Activated naive CD4-positive, alpha-beta T cell treated with anti-CD3 and anti-CD28 coated beads, Interleukin-2, amount 10 ng/mL, durations not matched to agents 7 days and 5 days (primary cell): ENCODE results near the gene EVI5L.
A peak's percentile ranks its signal among the peaks of the same experiment; 100 is the strongest.

Source experiments
- CTCF ChIA-PET: fragments of 350-600 bp; sonication (Branson Sonifier 250); formaldehyde crosslinking; loops from one replicate; lab custom pipeline; 2021; ENCODE audit warnings: antibody characterized with exemption; lab: Charles Lee
- DNase-seq: peaks from one replicate; pipeline ENCODE4 v3.0.0-alpha.2; 2020
- H3K27ac Mint-ChIP-seq: one replicate; pipeline ENCODE4 v1.8.0; 2021; ENCODE audit warnings: mild to moderate bottlenecking, moderate library complexity, mixed read lengths
- H3K27me3 Mint-ChIP-seq: one replicate; pipeline ENCODE4 v1.8.0; 2021; ENCODE audit warnings: mild to moderate bottlenecking, mixed read lengths
- H3K36me3 Mint-ChIP-seq: one replicate; pipeline ENCODE4 v1.8.0; 2021; ENCODE audit warnings: mixed read lengths
- H3K4me1 Mint-ChIP-seq: one replicate; pipeline ENCODE4 v1.8.0; 2021; ENCODE audit warnings: mixed read lengths
- H3K4me3 Mint-ChIP-seq: one replicate; pipeline ENCODE4 v1.8.0; 2021; ENCODE audit warnings: mild to moderate bottlenecking, moderate library complexity, mixed read lengths
- H3K9me3 Mint-ChIP-seq: one replicate; pipeline ENCODE4 v1.8.0; 2021; ENCODE audit warnings: mixed read lengths

Gene EVI5L

DNA sequence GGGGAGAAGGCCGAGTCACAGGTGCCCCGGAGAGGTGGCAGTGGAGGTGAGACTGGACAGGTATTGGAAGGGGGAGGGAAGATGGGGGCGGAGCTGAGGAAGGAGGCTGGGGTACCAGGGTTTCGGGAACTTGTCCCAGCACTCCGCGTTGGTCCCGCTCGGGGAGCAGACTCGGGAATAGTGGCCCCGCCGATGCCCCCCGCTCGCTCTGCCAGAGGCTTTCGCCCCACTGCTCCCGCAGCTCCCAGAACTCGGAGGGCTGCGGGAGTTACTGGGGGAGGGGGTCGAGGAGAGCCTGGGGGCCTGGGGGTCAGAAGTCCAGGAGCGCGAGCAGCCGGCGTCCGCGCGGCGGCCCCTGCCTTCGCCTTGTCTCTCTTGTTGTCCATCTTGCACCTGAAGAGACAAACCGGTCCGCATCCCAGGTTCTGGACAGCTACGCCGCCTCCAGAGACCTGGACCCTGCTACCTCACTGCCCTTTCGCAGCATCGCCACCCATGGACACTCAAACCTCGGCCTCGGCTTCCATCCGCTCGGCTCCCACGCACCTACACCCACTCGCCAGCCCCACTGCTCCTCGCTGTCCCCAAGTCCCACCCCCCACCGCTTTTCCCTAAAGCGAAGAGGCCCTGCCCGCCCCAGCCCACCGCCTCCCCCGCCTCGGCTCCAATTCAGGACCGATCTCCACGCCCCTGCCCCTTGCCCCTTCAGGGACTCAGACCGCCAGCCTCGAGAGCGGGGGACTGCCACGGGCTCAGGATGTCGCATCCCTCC lies 43.5 kb downstream of the EVI5L start:
- H3K27me3 Mint-ChIP-seq: peaks cover 64% of the 10 kb centered on the region

GRCh38 chr19:7874076-7874896 lies 44.3 kb downstream of the EVI5L start, which contains the start of gene PRR36:
TSS of gene PRR36 (minus strand) at chr19:7874390. CDS start at chr19:7873689, 701 bp downstream.
- CTCF ChIA-PET: no interaction called here
- DNase-seq: no peak
- H3K4me3 Mint-ChIP-seq: peak within 1 kb of the TSS; percentile 63
- H3K27ac Mint-ChIP-seq: no peak within 1 kb of the TSS
- no peaks in the 10 kb centered on the region for H3K9me3 Mint-ChIP-seq
- peaks cover 2% of the 10 kb centered on the region for H3K36me3 Mint-ChIP-seq
- peaks cover 42% of the 10 kb centered on the region for H3K4me1 Mint-ChIP-seq
- peaks cover 58% of the 10 kb centered on the region for H3K27me3 Mint-ChIP-seq

More for the DNA sequence above, 43.5 kb downstream of the EVI5L start:
- H3K36me3 Mint-ChIP-seq: peaks cover 2% of the 10 kb centered on the region
- H3K4me3 Mint-ChIP-seq: peak overlapping the region; percentile 63
- no peak overlapping the region for H3K27ac Mint-ChIP-seq
- H3K9me3 Mint-ChIP-seq: no peaks in the 10 kb centered on the region
- CTCF ChIA-PET: interaction anchor here (0.7 to 1.3 kb wide), 2 partner anchors 44 to 193 kb away, joined by 3 read pairs; partner anchors contain the start of gene TRAPPC5
- H3K4me1 Mint-ChIP-seq: peaks cover 47% of the 10 kb centered on the region
- no peak for DNase-seq

DNA sequence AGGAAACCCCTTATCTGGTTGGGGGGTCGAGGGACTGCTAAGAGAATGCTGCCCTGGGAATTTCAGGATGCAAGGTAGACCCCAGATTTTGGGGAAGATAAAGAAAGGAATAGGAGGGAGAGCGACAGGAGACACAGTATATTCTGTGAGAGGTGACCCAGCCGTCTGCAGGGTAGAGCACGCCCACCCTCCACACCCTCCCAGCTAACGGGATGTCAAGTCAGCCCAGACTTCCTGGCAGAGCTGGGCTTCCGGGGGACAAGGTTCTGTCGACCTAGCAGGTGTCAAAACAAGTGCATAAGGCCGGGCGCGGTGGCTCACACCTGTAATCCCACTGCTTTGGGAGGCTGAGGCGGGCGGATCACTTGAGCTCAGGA lies 44.9 kb downstream of the EVI5L start:
- no peaks in the 10 kb centered on the region for H3K9me3 Mint-ChIP-seq
- H3K27ac Mint-ChIP-seq: no peak overlapping the region
- peaks cover 41% of the 10 kb centered on the region for H3K4me1 Mint-ChIP-seq
- CTCF ChIA-PET: no interaction called here
- DNase-seq: no peak
- H3K4me3 Mint-ChIP-seq: peak overlapping the region; percentile 55
- H3K27me3 Mint-ChIP-seq: peaks cover 58% of the 10 kb centered on the region
- peaks cover 2% of the 10 kb centered on the region for H3K36me3 Mint-ChIP-seq

DNA sequence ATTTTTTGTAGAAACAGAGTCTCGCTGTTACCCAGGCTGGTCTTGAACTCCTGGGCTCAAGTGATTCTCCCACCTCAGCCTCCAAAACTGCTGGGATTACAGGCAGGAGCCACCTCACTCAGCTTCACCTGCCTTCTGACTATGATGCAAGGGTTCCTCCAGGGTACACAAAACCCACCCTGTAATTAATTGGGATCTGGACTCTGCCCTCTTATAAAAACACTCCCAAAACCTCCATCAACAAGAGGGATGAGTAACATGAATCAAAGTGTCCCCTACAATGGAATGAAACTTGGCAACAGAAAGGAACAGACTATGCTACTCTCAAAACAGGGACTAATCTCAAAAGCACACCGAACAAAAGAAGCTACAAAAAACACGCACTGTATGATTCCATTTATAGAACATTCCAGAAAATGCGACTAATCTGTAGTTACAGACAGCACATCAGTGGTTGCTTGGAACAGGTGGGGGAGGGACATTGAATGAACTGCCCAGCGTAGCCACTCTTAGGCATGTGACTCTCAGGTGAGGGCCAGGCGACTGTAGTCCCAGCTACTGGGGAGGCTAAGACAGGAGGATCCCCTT lies 47.3 kb downstream of the EVI5L start:
- no peak for DNase-seq
- Mint-ChIP-seq H3K4me3 (no peak overlapping the region), H3K9me3 (no peaks in the 10 kb centered on the region), H3K4me1 (peaks cover 21% of the 10 kb centered on the region), H3K27ac (no peak overlapping the region), H3K27me3 (peaks cover 40% of the 10 kb centered on the region), H3K36me3 (peaks cover 2% of the 10 kb centered on the region)
- CTCF ChIA-PET: no interaction called here

DNA sequence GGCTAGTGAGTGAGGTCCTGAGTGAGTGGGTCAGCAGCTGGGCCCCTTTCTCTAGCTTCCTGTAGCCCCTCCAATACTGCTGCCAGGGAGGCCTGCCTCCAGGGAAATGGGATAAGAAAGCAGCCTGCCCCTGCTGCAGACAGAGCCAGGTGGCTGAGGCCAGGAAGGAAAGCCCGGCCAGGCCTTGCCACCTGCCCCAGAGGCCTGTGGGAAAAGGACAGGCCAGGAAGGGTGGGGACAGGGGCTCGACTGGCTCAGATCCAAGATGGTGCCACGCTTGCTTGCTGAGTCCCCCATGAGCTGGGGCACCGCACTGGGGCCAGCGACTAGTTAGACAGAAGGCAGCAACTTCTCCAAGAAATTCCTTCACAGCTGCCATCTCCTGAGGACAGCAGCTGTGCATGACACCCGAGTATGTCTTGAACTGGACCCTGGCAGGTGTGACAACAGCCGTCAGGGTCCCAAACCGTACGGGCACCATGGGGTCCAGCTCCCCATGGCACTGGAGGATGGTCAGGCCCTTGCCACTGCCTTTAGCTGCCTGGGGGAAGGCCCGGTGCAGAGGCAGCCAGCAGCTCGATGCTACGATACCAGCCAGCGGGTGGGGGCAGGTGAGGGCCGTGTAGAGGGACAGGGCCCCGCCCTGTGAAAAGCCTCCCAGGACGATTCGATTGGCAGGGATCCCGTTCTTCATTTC lies 49.2 kb downstream of the EVI5L start:
- CTCF ChIA-PET: interaction anchor here (1.0 kb wide), 1 partner anchor 10 kb away, joined by 4 read pairs; no protein-coding TSS in a partner anchor

DNA sequence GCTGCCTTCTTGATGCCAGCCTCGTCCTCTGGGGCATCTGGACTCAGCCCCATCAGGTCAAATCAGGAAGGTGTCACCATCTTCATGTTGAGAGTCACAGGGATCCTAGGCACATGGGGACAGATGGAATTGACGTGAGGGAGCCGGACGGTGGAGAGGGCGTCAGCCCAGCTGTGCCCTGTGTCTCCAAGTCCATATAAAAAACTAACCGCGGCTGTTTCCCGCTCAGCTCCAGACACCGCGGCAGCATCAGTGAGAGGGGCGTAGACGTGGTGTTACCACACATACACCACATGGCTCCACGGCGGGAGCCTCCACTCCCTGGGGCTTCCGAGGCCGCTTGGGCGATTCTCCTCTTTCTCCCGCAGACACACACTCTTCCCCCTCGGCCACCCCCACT lies 49.8 kb downstream of the EVI5L start:
- Mint-ChIP-seq H3K27me3 (peaks cover 23% of the 10 kb centered on the region), H3K9me3 (no peaks in the 10 kb centered on the region), H3K4me1 (peaks cover 11% of the 10 kb centered on the region), H3K27ac (no peak overlapping the region), H3K36me3 (no peaks in the 10 kb centered on the region), H3K4me3 (no peak overlapping the region)
- DNase-seq: peak; percentile 35
- CTCF ChIA-PET: interaction anchor here (2.2 kb wide), 1 partner anchor 11 kb away, joined by 10 read pairs; no protein-coding TSS in a partner anchor

More for the DNA sequence above, 49.2 kb downstream of the EVI5L start:
- H3K27ac Mint-ChIP-seq: no peak overlapping the region
- no peaks in the 10 kb centered on the region for H3K9me3 Mint-ChIP-seq
- H3K27me3 Mint-ChIP-seq: peaks cover 27% of the 10 kb centered on the region
- H3K36me3 Mint-ChIP-seq: no peaks in the 10 kb centered on the region
- peaks cover 15% of the 10 kb centered on the region for H3K4me1 Mint-ChIP-seq
- DNase-seq: no peak
- no peak overlapping the region for H3K4me3 Mint-ChIP-seq

DNA sequence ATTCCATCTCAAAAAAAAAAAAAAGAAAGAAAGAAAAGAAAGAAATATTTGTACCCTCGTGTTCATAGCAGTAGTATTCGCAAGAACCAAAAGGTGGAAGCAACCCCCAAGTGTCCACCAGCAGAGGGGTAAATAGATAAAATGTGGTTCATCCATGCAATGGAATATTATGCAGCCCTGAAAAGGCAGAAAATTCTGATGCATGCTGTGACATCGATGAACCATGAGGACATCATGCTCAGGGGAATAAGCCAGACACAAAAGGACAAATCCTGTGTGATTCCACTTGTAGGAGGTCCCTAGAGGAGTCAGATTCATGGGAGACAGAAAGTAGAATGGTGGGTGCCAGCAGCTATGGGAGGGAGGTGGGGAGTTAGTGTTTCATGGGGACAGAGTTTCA lies 51.9 kb downstream of the EVI5L start:
- CTCF ChIA-PET: interaction anchor here (1.4 to 2.2 kb wide), 3 partner anchors 13 to 42 kb away, joined by 3 to 10 read pairs (median 3); no protein-coding TSS in a partner anchor

GRCh38 chr19:7883105-7883504 lies 53.1 kb downstream of the EVI5L start:
- H3K9me3 Mint-ChIP-seq: no peaks in the 10 kb centered on the region
- H3K27ac Mint-ChIP-seq: no peak overlapping the region
- no peak overlapping the region for H3K4me3 Mint-ChIP-seq
- peaks cover 33% of the 10 kb centered on the region for H3K27me3 Mint-ChIP-seq
- no peak for DNase-seq
- no peaks in the 10 kb centered on the region for H3K4me1 Mint-ChIP-seq
- CTCF ChIA-PET: interaction anchor here (0.6 to 1.3 kb wide), 4 partner anchors 12 to 61 kb away, joined by 3 to 4 read pairs (median 3); partner anchors contain the start of genes MAP2K7 and TIMM44
- H3K36me3 Mint-ChIP-seq: no peaks in the 10 kb centered on the region

More for the DNA sequence above, 51.9 kb downstream of the EVI5L start:
- Mint-ChIP-seq H3K27me3 (peaks cover 21% of the 10 kb centered on the region), H3K4me1 (peaks cover 2% of the 10 kb centered on the region), H3K4me3 (no peak overlapping the region), H3K27ac (no peak overlapping the region), H3K36me3 (no peaks in the 10 kb centered on the region), H3K9me3 (no peaks in the 10 kb centered on the region)
- DNase-seq: no peak

- H3K36me3 Mint-ChIP-seq: no peaks in the 10 kb centered on the region
- H3K9me3 Mint-ChIP-seq: no peaks in the 10 kb centered on the region
- CTCF ChIA-PET: interaction anchor here (0.6 to 1.3 kb wide), 4 partner anchors 13 to 60 kb away, joined by 3 to 4 read pairs (median 3); partner anchors contain the start of genes MAP2K7 and TIMM44
Measured at GRCh38 chr19:7883796-7884570, 54.0 kb downstream of the EVI5L start.

DNA sequence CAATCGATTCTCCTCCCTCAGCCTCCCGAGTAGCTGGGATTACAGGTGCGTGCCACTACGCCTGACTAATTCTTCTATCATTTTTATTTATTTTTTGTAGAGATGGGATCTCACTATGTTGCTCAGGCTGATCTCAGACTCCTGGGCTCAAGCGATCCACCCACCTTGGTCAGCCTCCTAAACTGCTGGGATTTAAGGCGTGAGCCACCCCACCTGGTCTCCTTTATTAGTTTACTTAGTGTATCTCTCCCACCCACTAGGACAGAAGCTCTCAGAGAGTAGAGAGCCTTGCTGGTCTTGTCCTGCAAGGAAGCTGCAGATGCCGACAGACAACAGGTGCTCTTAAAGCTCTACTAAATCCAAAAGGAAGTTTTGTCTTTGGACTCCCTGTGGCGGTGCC lies 55.8 kb downstream of the EVI5L start:
- Mint-ChIP-seq H3K36me3 (no peaks in the 10 kb centered on the region), H3K4me3 (no peak overlapping the region), H3K27ac (no peak overlapping the region), H3K4me1 (no peaks in the 10 kb centered on the region), H3K27me3 (peaks cover 57% of the 10 kb centered on the region), H3K9me3 (no peaks in the 10 kb centered on the region)
- CTCF ChIA-PET: no interaction called here
- DNase-seq: no peak

More at GRCh38 chr19:7883796-7884570, 54.0 kb downstream of the EVI5L start:
- H3K27me3 Mint-ChIP-seq: peaks cover 42% of the 10 kb centered on the region
- no peak for DNase-seq
- no peak overlapping the region for H3K4me3 Mint-ChIP-seq
- no peaks in the 10 kb centered on the region for H3K4me1 Mint-ChIP-seq
- H3K27ac Mint-ChIP-seq: no peak overlapping the region

- peaks cover 73% of the 10 kb centered on the region for H3K27me3 Mint-ChIP-seq
- H3K4me3 Mint-ChIP-seq: no peak overlapping the region
- H3K9me3 Mint-ChIP-seq: no peaks in the 10 kb centered on the region
- H3K27ac Mint-ChIP-seq: no peak overlapping the region
- no peaks in the 10 kb centered on the region for H3K4me1 Mint-ChIP-seq
- no peak for DNase-seq
- CTCF ChIA-PET: no interaction called here
- no peaks in the 10 kb centered on the region for H3K36me3 Mint-ChIP-seq
Measured at GRCh38 chr19:7887408-7888144, 57.6 kb downstream of the EVI5L start.

DNA sequence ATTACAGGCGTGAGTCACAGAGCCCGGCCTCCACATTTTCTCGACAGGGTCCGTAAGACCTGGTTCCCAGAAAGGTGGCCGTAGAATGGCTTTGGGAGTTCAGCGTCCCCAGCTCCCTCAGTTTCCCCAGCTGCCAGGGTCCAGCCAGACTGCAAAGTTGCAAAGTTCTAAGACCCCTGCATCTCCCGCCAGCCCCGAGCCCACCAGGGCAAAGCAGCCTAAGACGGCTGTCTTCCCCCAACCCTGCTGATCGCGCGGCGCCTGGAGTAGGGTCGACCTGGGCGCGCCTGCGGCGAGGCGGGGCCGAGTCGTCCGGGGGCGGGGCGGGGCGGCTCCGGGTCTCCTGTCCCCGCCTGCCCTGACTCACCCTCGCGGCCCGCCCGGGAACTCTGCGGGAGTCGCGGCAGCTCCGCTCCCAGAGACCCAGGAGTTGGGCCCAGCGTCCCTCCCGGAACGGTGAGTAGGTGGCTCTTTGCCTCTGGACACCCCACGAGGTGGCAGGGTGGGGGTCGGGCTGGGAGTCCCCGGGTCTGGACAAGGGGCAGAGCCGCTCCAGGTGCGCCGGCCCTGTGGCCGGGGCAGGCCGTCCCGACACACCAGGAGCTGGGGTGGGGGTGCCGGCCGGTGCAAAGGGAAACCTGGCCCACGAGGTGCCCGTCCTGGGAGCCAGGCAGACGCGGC lies 58.3 kb downstream of the EVI5L start, which contains the start of gene LRRC8E:
LRRC8E (plus strand) TSS at position 366 of the 681 bp plus-strand sequence. CDS start 7,094 bp downstream, outside the sequence.
- H3K9me3 Mint-ChIP-seq: no peaks in the 10 kb centered on the region
- no peaks in the 10 kb centered on the region for H3K4me1 Mint-ChIP-seq
- no peak within 1 kb of the TSS for H3K4me3 Mint-ChIP-seq
- no peaks in the 10 kb centered on the region for H3K36me3 Mint-ChIP-seq
- H3K27ac Mint-ChIP-seq: peak within 1 kb of the TSS; percentile 45
- CTCF ChIA-PET: no interaction called here
- peaks cover 77% of the 10 kb centered on the region for H3K27me3 Mint-ChIP-seq
- DNase-seq: peak; percentile 61
